Panc1 (cell line): ENCODE measurements around the gene UNCX.

Experiments used
- TF ChIP-seq, protein P1 (sequence below): fragments of 450-650 bp; IDR thresholded peaks from 2 replicates; pipeline ENCODE4 v1.5.1; 2017; ENCODE audit warnings: mild to moderate bottlenecking
- TF ChIP-seq, protein P2 (sequence below), 2 experiments: IDR thresholded peaks; 2 replicates each; pipeline ENCODE4 v1.6.1; 2011 to 2012; ENCODE audit warnings: low read depth in 2 of 2, control low read depth in 1 of 2, low read length in 1 of 2, mild to moderate bottlenecking in 1 of 2, moderate library complexity in 1 of 2; ENCODE audit not compliant: insufficient read depth in 1 of 2

DNA sequence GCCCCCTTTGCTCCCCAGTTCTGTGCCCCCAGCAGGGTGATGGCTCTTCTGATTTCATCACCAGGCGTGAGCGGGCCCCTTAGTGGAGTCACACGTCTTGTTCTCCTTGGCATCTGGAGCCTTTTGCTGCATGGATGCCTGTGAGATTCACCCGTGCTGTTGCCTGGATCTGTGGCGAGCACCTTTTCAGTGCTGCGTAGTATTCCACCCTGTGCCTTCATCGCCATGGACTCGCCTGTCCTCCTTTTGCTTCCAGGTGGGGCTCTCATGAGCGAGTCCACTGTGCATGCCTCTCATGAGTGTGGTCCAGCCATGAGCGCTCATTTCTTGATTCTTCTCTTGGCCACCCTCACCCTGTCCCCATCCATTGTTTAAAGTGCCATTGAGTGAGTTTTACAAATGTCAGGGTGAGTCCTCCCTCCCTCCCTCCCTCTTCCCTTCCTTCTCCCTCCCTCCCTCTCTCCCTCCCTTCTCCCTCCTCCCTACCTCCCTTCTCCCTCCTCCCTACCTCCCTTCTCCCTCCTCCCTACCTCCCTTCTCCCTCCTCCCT is 44.0 kb downstream of the UNCX start:
- TF ChIP-seq, protein P1, sequence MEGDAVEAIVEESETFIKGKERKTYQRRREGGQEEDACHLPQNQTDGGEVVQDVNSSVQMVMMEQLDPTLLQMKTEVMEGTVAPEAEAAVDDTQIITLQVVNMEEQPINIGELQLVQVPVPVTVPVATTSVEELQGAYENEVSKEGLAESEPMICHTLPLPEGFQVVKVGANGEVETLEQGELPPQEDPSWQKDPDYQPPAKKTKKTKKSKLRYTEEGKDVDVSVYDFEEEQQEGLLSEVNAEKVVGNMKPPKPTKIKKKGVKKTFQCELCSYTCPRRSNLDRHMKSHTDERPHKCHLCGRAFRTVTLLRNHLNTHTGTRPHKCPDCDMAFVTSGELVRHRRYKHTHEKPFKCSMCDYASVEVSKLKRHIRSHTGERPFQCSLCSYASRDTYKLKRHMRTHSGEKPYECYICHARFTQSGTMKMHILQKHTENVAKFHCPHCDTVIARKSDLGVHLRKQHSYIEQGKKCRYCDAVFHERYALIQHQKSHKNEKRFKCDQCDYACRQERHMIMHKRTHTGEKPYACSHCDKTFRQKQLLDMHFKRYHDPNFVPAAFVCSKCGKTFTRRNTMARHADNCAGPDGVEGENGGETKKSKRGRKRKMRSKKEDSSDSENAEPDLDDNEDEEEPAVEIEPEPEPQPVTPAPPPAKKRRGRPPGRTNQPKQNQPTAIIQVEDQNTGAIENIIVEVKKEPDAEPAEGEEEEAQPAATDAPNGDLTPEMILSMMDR: no peak
- TF ChIP-seq, protein P2, sequence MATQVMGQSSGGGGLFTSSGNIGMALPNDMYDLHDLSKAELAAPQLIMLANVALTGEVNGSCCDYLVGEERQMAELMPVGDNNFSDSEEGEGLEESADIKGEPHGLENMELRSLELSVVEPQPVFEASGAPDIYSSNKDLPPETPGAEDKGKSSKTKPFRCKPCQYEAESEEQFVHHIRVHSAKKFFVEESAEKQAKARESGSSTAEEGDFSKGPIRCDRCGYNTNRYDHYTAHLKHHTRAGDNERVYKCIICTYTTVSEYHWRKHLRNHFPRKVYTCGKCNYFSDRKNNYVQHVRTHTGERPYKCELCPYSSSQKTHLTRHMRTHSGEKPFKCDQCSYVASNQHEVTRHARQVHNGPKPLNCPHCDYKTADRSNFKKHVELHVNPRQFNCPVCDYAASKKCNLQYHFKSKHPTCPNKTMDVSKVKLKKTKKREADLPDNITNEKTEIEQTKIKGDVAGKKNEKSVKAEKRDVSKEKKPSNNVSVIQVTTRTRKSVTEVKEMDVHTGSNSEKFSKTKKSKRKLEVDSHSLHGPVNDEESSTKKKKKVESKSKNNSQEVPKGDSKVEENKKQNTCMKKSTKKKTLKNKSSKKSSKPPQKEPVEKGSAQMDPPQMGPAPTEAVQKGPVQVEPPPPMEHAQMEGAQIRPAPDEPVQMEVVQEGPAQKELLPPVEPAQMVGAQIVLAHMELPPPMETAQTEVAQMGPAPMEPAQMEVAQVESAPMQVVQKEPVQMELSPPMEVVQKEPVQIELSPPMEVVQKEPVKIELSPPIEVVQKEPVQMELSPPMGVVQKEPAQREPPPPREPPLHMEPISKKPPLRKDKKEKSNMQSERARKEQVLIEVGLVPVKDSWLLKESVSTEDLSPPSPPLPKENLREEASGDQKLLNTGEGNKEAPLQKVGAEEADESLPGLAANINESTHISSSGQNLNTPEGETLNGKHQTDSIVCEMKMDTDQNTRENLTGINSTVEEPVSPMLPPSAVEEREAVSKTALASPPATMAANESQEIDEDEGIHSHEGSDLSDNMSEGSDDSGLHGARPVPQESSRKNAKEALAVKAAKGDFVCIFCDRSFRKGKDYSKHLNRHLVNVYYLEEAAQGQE (IDR thresholded peaks at IDR 0.05; ENCODE audit: insufficient read depth in 1 of 2, low read depth in 2 of 2, low read length in 1 of 2): no peak
